SK-N-SH treated with all-trans-retinoic acid at 6 μM for 48 hours (cell line): ENCODE measurements around the gene KIF5B.
A peak's percentile ranks its signal among the peaks of the same experiment; 100 is the strongest.

Experiments
- ATAC-seq: fragments of 200-7000 bp; cut with Tn5 transposase; 3 replicates; pipeline ENCODE4 v1.9.1; 2020; ENCODE audit warnings: mild to moderate bottlenecking, moderate library complexity
- CSDC2 ChIP-seq: fragments of 250-450 bp; sonication (Bioruptor Pico); IDR thresholded peaks from 2 replicates; pipeline ENCODE4 v1.5.0; 2020; ENCODE audit warnings: mild to moderate bottlenecking, moderate library complexity
- ESRRG ChIP-seq: fragments of 250-450 bp; sonication (Bioruptor Pico); IDR thresholded peaks from 2 replicates; pipeline ENCODE4 v1.6.1; 2021; ENCODE audit warnings: mild to moderate bottlenecking
- GLIS3 ChIP-seq: fragments of 250-450 bp; sonication (Bioruptor Pico); IDR thresholded peaks from 2 replicates; pipeline ENCODE4 v1.5.0; 2020; ENCODE audit warnings: mild to moderate bottlenecking, moderate library complexity
- ISL1 ChIP-seq: fragments of 250-450 bp; sonication (Bioruptor Pico); IDR thresholded peaks from 2 replicates; pipeline ENCODE4 v2.1.2; 2022; ENCODE audit warnings: mild to moderate bottlenecking, moderate library complexity
- PPARA ChIP-seq: fragments of 250-450 bp; sonication (Bioruptor Pico); IDR thresholded peaks from 2 replicates; pipeline ENCODE4 v1.5.0; 2020; ENCODE audit warnings: mild to moderate bottlenecking, borderline replicate concordance
- RARB ChIP-seq: fragments of 250-450 bp; sonication (Bioruptor Pico); IDR thresholded peaks from 2 replicates; pipeline ENCODE4 v1.8.0; 2021; ENCODE audit warnings: mild to moderate bottlenecking, moderate library complexity
- ZFP3 ChIP-seq: fragments of 250-450 bp; sonication (Bioruptor Pico); IDR thresholded peaks from 2 replicates; pipeline ENCODE4 v1.5.0; 2020; ENCODE audit warnings: mild to moderate bottlenecking, moderate library complexity
- ZFP30 ChIP-seq: fragments of 450-650 bp; formaldehyde crosslinking; IDR thresholded peaks from 2 replicates; pipeline ENCODE4 v1.5.0; 2022; ENCODE audit warnings: mild to moderate bottlenecking, moderate library complexity
- ZNF8 ChIP-seq: fragments of 450-650 bp; formaldehyde crosslinking; IDR thresholded peaks from 2 replicates; pipeline ENCODE4 v1.5.0; 2020; ENCODE audit warnings: mild to moderate bottlenecking, moderate library complexity
- TF ChIP-seq, protein P1 (sequence below): fragments of 250-450 bp; sonication (Bioruptor Pico); IDR thresholded peaks from 2 replicates; pipeline ENCODE4 v1.5.0; 2020; ENCODE audit warnings: mild to moderate bottlenecking, moderate library complexity
- TF ChIP-seq, protein P2 (sequence below): fragments of 250-450 bp; sonication (Bioruptor Pico); IDR thresholded peaks from 2 replicates; pipeline ENCODE4 v1.5.1; 2020; ENCODE audit warnings: low read depth, mild to moderate bottlenecking, moderate library complexity
- TF ChIP-seq, protein P3 (sequence below): fragments of 250-450 bp; sonication (Bioruptor Pico); IDR thresholded peaks from 2 replicates; pipeline ENCODE4 v1.8.0; 2021; ENCODE audit warnings: low read depth, mild to moderate bottlenecking, moderate library complexity, borderline replicate concordance
- TF ChIP-seq, protein P4 (sequence below): fragments of 250-450 bp; sonication (Bioruptor Pico); IDR thresholded peaks from 2 replicates; pipeline ENCODE4 v1.5.1; 2021; ENCODE audit warnings: mild to moderate bottlenecking, moderate library complexity
- TF ChIP-seq, protein P5 (sequence below): fragments of 250-450 bp; sonication (Bioruptor Pico); IDR thresholded peaks from 2 replicates; pipeline ENCODE4 v1.8.0; 2020; ENCODE audit warnings: mild to moderate bottlenecking, moderate library complexity, borderline replicate concordance

The KIF5B gene

DNA sequence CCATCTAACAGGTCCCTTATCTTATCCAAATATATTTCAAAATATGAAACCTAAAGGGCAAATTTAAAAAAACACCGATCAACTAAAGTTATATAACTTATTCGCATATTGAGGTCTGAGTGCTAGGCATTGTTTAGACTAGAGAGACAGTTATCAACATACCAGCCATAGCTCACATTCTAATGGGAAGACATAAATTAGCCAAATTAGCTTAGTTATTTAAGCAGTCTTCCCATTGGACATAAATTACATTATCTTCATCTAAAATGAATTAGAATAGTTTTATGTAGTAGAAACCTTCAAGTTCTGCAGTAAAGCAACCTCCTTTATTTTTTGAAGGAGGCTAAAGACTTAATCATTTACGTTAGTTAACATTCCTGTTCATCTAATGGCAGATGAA is 17.4 kb downstream of the KIF5B start:
- peak; percentile 32; the same call in 2 of the 3 replicates for ATAC-seq

DNA sequence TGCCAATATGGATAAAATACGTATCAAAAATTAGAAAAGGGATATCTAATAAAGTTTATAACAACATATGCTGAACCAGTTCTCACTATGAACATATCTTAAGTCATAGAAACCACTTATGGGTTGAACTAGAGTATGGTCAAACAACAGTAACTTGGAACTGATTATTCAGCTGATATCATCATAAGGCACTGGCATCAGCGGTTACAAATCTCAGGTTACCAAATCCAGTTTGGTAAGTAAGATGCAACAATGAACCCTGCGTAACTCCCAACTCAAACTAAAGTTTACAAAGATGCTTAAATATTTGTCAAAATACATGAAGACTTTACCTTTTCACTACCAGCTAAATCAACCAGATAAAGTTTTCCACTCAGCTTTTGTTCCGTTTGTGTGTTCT is 19.3 kb downstream of the KIF5B start:
- TF ChIP-seq ZFP3 (CRISPR knock-in tag) (no peak), PPARA (no peak)
- TF ChIP-seq, protein P1, sequence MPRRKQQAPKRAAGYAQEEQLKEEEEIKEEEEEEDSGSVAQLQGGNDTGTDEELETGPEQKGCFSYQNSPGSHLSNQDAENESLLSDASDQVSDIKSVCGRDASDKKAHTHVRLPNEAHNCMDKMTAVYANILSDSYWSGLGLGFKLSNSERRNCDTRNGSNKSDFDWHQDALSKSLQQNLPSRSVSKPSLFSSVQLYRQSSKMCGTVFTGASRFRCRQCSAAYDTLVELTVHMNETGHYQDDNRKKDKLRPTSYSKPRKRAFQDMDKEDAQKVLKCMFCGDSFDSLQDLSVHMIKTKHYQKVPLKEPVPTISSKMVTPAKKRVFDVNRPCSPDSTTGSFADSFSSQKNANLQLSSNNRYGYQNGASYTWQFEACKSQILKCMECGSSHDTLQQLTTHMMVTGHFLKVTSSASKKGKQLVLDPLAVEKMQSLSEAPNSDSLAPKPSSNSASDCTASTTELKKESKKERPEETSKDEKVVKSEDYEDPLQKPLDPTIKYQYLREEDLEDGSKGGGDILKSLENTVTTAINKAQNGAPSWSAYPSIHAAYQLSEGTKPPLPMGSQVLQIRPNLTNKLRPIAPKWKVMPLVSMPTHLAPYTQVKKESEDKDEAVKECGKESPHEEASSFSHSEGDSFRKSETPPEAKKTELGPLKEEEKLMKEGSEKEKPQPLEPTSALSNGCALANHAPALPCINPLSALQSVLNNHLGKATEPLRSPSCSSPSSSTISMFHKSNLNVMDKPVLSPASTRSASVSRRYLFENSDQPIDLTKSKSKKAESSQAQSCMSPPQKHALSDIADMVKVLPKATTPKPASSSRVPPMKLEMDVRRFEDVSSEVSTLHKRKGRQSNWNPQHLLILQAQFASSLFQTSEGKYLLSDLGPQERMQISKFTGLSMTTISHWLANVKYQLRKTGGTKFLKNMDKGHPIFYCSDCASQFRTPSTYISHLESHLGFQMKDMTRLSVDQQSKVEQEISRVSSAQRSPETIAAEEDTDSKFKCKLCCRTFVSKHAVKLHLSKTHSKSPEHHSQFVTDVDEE: no peak
- no peak for ATAC-seq

More for the DNA sequence above, 17.4 kb downstream of the KIF5B start:
- TF ChIP-seq, protein P2, sequence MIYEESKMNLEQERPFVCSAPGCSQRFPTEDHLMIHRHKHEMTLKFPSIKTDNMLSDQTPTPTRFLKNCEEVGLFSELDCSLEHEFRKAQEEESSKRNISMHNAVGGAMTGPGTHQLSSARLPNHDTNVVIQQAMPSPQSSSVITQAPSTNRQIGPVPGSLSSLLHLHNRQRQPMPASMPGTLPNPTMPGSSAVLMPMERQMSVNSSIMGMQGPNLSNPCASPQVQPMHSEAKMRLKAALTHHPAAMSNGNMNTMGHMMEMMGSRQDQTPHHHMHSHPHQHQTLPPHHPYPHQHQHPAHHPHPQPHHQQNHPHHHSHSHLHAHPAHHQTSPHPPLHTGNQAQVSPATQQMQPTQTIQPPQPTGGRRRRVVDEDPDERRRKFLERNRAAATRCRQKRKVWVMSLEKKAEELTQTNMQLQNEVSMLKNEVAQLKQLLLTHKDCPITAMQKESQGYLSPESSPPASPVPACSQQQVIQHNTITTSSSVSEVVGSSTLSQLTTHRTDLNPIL (CRISPR knock-in tag): peak; percentile 83
- TF ChIP-seq, protein P3, sequence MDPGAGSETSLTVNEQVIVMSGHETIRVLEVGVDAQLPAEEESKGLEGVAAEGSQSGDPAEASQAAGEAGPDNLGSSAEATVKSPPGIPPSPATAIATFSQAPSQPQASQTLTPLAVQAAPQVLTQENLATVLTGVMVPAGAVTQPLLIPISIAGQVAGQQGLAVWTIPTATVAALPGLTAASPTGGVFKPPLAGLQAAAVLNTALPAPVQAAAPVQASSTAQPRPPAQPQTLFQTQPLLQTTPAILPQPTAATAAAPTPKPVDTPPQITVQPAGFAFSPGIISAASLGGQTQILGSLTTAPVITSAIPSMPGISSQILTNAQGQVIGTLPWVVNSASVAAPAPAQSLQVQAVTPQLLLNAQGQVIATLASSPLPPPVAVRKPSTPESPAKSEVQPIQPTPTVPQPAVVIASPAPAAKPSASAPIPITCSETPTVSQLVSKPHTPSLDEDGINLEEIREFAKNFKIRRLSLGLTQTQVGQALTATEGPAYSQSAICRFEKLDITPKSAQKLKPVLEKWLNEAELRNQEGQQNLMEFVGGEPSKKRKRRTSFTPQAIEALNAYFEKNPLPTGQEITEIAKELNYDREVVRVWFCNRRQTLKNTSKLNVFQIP: peak; percentile 31; the same call in 1 of the 2 replicates
- 0 out of 2 replicates have a peak, but pooled peaks have one; percentile 74 for TF ChIP-seq ESRRG (CRISPR knock-in tag)
- TF ChIP-seq ISL1 (CRISPR knock-in tag): peak; percentile 95
- TF ChIP-seq, protein P1: peak; percentile 46; the same call in 1 of the 2 replicates
- TF ChIP-seq GLIS3: no peak

DNA sequence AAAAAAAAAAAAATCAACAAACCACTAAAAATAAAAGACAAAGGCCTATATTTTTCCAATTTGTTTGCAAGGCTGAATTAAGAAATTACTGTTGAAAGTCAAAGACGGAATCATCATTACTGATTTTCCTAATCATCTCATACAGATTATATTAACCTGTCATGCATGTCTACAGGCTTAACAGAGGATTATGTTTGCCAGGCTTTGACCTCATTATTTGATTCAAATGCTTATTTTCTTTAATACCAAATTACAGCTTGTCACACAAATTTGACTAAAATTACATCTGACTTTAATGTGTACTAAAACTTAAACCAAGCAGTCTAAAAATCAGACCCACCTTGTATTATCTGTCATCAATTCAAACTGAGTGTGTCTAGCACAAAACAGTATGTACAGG is 21.2 kb downstream of the KIF5B start:
- TF ChIP-seq ZFP3 (CRISPR knock-in tag) (no peak), RARB (CRISPR knock-in tag) (no peak), ZFP30 (CRISPR knock-in tag) (no peak), ESRRG (CRISPR knock-in tag) (no peak), GLIS3 (no peak), ZNF8 (CRISPR knock-in tag) (no peak), CSDC2 (CRISPR knock-in tag) (no peak), ISL1 (CRISPR knock-in tag) (no peak)
- TF ChIP-seq, protein P4, sequence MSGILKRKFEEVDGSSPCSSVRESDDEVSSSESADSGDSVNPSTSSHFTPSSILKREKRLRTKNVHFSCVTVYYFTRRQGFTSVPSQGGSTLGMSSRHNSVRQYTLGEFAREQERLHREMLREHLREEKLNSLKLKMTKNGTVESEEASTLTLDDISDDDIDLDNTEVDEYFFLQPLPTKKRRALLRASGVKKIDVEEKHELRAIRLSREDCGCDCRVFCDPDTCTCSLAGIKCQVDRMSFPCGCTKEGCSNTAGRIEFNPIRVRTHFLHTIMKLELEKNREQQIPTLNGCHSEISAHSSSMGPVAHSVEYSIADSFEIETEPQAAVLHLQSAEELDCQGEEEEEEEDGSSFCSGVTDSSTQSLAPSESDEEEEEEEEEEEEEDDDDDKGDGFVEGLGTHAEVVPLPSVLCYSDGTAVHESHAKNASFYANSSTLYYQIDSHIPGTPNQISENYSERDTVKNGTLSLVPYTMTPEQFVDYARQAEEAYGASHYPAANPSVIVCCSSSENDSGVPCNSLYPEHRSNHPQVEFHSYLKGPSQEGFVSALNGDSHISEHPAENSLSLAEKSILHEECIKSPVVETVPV (CRISPR knock-in tag): no peak
- TF ChIP-seq, protein P1: no peak
- TF ChIP-seq, protein P5, sequence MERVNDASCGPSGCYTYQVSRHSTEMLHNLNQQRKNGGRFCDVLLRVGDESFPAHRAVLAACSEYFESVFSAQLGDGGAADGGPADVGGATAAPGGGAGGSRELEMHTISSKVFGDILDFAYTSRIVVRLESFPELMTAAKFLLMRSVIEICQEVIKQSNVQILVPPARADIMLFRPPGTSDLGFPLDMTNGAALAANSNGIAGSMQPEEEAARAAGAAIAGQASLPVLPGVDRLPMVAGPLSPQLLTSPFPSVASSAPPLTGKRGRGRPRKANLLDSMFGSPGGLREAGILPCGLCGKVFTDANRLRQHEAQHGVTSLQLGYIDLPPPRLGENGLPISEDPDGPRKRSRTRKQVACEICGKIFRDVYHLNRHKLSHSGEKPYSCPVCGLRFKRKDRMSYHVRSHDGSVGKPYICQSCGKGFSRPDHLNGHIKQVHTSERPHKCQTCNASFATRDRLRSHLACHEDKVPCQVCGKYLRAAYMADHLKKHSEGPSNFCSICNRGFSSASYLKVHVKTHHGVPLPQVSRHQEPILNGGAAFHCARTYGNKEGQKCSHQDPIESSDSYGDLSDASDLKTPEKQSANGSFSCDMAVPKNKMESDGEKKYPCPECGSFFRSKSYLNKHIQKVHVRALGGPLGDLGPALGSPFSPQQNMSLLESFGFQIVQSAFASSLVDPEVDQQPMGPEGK (CRISPR knock-in tag): no peak
- TF ChIP-seq, protein P2 (CRISPR knock-in tag): no peak
- TF ChIP-seq, all 23 proteins: peak for 0
- no peak for ATAC-seq
